MM.1S (cell line): Measurements from ENCODE around the gene NDUFA5.

Source experiments
- DNase-seq: peaks from one replicate; pipeline ENCODE4 v3.0.0-alpha.2; 2015
- H2AFZ ChIP-seq: fragments of 300-600 bp; sonication (generic); 2 replicates; pipeline ENCODE4 v1.6.0; 2016; ENCODE audit warnings: antibody characterized with exemption, low read length
- H3F3A ChIP-seq: fragments of 300-600 bp; sonication (generic); 2 replicates; pipeline ENCODE4 v1.6.1; 2016; ENCODE audit warnings: mild to moderate bottlenecking, antibody characterized with exemption, low read length, moderate library complexity, mixed read lengths; ENCODE audit not compliant: insufficient read depth
- H3K27ac ChIP-seq: fragments of 300-600 bp; sonication (generic); 2 replicates; pipeline ENCODE4 v1.5.1; 2016; ENCODE audit warnings: mild to moderate bottlenecking, low read length
- H3K27me3 ChIP-seq: fragments of 300-600 bp; sonication (generic); replicated peaks from 2 replicates; pipeline ENCODE4 v1.6.0; 2016; ENCODE audit warnings: low read length; ENCODE audit not compliant: insufficient read depth
- H3K36me3 ChIP-seq: fragments of 300-600 bp; sonication (generic); replicated peaks from 2 replicates; pipeline ENCODE4 v1.6.1; 2016; ENCODE audit warnings: mild to moderate bottlenecking, low read length, mixed read lengths; ENCODE audit not compliant: insufficient read depth
- H3K4me1 ChIP-seq: fragments of 300-600 bp; sonication (generic); 2 replicates; pipeline ENCODE4 v1.6.1; 2016; ENCODE audit warnings: low read length, mixed read lengths
- H3K4me2 ChIP-seq: fragments of 300-600 bp; sonication (generic); 2 replicates; pipeline ENCODE4 v1.6.0; 2016; ENCODE audit warnings: low read depth, low read length
- H3K4me3 ChIP-seq: fragments of 300-600 bp; sonication (generic); 2 replicates; pipeline ENCODE4 v1.5.1; 2016; ENCODE audit warnings: low read length, mixed read lengths
- H3K79me2 ChIP-seq: fragments of 300-600 bp; sonication (generic); 2 replicates; pipeline ENCODE4 v1.6.1; 2016; ENCODE audit warnings: mixed run types, low read length, mixed read lengths
- H3K9ac ChIP-seq: fragments of 300-600 bp; sonication (generic); 2 replicates; pipeline ENCODE4 v1.6.1; 2016; ENCODE audit warnings: low read length, mixed read lengths
- H3K9me2 ChIP-seq: fragments of 300-600 bp; sonication (generic); replicated peaks from 2 replicates; pipeline ENCODE4 v1.6.1; 2016; ENCODE audit warnings: mild to moderate bottlenecking, low read length, mixed read lengths; ENCODE audit not compliant: insufficient read depth
- H3K9me3 ChIP-seq: fragments of 300-600 bp; sonication (generic); replicated peaks from 2 replicates; pipeline ENCODE4 v1.6.1; 2016; ENCODE audit warnings: mild to moderate bottlenecking, low read length, mixed read lengths; ENCODE audit not compliant: insufficient read depth
- H4K20me1 ChIP-seq: fragments of 300-600 bp; sonication (generic); 2 replicates; pipeline ENCODE4 v1.6.1; 2016; ENCODE audit warnings: mild to moderate bottlenecking, low read length, moderate library complexity, mixed read lengths; ENCODE audit not compliant: insufficient read depth
- CTCF ChIP-seq: fragments of 300-600 bp; sonication (generic); IDR thresholded peaks from 2 replicates; pipeline ENCODE4 v1.5.1; 2016; ENCODE audit warnings: antibody characterized with exemption, low read length, mixed read lengths
- EZH2 ChIP-seq: fragments of 300-600 bp; sonication (generic); optimal IDR thresholded peaks from 2 replicates; pipeline ENCODE3; 2017; ENCODE audit warnings: low read depth, mild to moderate bottlenecking, antibody characterized with exemption, low read length, mixed read lengths
- EZH2phosphoT487 ChIP-seq: fragments of 300-600 bp; sonication (generic); IDR thresholded peaks from 2 replicates; pipeline ENCODE4 v1.6.1; 2018; ENCODE audit warnings: antibody characterized with exemption, low read length

The NDUFA5 gene

GRCh38 chr7:123499211-123499970, 58.2 kb downstream of the NDUFA5 start:
- Histone ChIP-seq H2AFZ (no peak overlapping the region), H3K9me3 (no peaks in the 10 kb centered on the region), H3K9me2 (no peaks in the 10 kb centered on the region), H3F3A (no peaks in the 10 kb centered on the region), H3K27ac (no peak overlapping the region), H3K27me3 (no peaks in the 10 kb centered on the region), H3K4me1 (no peaks in the 10 kb centered on the region), H3K36me3 (no peaks in the 10 kb centered on the region), H3K9ac (no peak overlapping the region), H3K4me2 (no peak overlapping the region), H4K20me1 (no peaks in the 10 kb centered on the region), H3K79me2 (no peaks in the 10 kb centered on the region), H3K4me3 (no peak overlapping the region)
- no peak for DNase-seq
- TF ChIP-seq CTCF (no peak), EZH2 (no peak), EZH2phosphoT487 (no peak)

GRCh38 chr7:123498601-123499000, 59.0 kb downstream of the NDUFA5 start:
- H2AFZ ChIP-seq = no peak overlapping the region
- H3K79me2 ChIP-seq = no peaks in the 10 kb centered on the region
- no peak overlapping the region for H3K4me2 ChIP-seq
- no peaks in the 10 kb centered on the region for H3F3A ChIP-seq
- H3K9ac ChIP-seq = no peak overlapping the region
- H3K4me1 ChIP-seq = no peaks in the 10 kb centered on the region
- no peaks in the 10 kb centered on the region for H3K9me3 ChIP-seq
- no peaks in the 10 kb centered on the region for H3K9me2 ChIP-seq
- DNase-seq = no peak
- no peak for TF ChIP-seq EZH2
- TF ChIP-seq CTCF = no peak
- no peak for TF ChIP-seq EZH2phosphoT487
- H3K4me3 ChIP-seq = no peak overlapping the region
- H3K27ac ChIP-seq = no peak overlapping the region
- H3K27me3 ChIP-seq = no peaks in the 10 kb centered on the region
- no peaks in the 10 kb centered on the region for H3K36me3 ChIP-seq
- no peaks in the 10 kb centered on the region for H4K20me1 ChIP-seq

- Histone ChIP-seq H3K4me2 (no peak overlapping the region), H3K4me1 (no peaks in the 10 kb centered on the region), H4K20me1 (no peaks in the 10 kb centered on the region), H3K27ac (no peak overlapping the region), H3K4me3 (no peak overlapping the region), H3K9me2 (no peaks in the 10 kb centered on the region), H2AFZ (no peak overlapping the region), H3K79me2 (no peaks in the 10 kb centered on the region), H3K9me3 (no peaks in the 10 kb centered on the region), H3F3A (no peaks in the 10 kb centered on the region), H3K9ac (no peak overlapping the region), H3K27me3 (no peaks in the 10 kb centered on the region), H3K36me3 (no peaks in the 10 kb centered on the region)
- no peak for DNase-seq
- TF ChIP-seq EZH2phosphoT487 (no peak), CTCF (no peak), EZH2 (no peak)
Observed at GRCh38 chr7:123498031-123498430, 59.6 kb downstream of the NDUFA5 start.
